HG02763 (cell line): ENCODE data around the gene HSPA6.
"Not testable (repeated sequence)": the region's sequence is repeated elsewhere in the genome, so short reads cannot be mapped to it uniquely, and the experiment has no call there.

Experiments used
- ATAC-seq: cut with Tn5 transposase; IDR thresholded peaks from one replicate; pipeline ENCODE4 v1.9.1; 2021; ENCODE audit warnings: mild to moderate bottlenecking, moderate library complexity; ENCODE audit not compliant: unreplicated experiment

Gene HSPA6

GRCh38 chr1:161523817-161524741 lies at the start of gene HSPA6:
TSS of gene HSPA6 (plus strand) at chr1:161524540. CDS start at chr1:161524659, 119 bp downstream.
- peak; percentile 53 for ATAC-seq

GRCh38 chr1:161477711-161478110 lies 46.6 kb upstream of the HSPA6 start:
- ATAC-seq, result not testable (repeated sequence)

DNA sequence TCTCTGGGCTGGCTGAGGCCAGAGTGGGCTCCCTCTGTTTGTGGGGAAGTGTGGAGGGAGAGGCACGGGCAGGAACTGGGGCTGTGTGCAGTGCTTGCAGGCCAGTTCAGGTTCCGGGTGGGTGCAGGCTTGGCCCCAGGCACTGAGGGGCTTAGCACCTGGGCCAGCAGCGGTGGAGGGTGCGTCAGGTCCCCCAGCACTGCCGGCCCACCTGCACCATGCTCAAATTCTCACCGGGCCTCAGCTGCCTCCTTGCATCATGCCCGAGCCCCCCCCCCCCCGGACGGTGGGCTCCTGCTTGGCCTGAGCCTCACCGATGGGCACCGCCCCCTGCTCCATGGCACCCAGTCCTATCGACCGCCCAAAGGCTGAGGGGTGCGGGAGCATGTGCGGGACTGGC lies 45.4 kb upstream of the HSPA6 start:
- ATAC-seq, result no peak

GRCh38 chr1:161480381-161481035 lies 43.8 kb upstream of the HSPA6 start:
- no peak for ATAC-seq

DNA sequence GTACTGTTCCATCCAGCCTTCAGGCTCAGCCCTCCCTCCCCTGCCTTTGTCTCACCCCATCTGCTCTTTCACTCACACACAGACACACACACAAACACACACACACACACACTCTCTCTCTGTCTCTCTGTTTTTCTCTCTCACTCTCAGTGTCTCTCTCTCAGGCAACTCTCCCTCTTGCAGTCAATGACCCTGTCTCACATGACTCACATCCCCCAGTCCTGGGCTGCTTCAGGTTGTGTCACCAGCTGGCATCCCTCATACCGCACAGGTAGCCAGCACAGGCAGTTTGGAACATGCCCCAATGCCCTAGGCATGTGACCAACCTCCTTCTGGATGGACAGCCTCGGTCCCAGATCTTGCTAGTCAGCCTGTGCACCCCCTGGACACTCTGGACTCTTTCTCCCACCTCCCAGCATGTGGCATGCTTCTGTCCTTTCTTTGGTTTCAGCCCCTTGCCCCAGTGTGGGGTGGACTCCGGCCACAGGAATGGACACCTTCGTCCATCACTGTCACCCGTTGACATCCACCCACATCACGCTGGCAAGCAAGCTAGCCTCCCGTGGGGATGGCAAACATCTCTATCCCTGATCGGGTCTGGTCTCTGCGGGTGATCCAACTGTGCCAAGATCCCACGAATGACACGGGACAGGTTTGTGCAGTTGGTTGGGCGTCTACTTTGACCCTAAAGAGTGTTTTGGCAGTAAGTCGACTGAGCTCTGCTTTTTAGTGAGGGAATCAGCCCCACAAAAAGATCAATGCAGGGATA lies 42.5 kb upstream of the HSPA6 start:
- ATAC-seq, result no peak

DNA sequence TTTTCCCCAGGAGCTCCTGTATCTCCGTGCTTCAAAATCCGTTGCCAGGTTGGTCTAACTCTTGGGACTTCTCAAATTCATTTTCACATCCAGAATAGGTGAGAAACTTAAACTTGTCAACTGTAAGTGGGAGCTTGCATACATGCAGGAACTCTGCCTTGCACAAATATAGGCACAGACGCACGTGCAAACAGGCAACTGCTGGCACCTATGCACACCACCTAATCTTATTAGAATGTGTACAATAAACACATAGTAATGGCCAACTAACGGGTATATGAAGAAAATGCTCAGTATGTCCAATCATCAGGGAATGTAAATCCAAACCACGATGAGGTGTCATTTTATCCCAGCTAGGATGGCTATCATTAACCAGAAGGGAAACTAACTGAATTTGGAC lies 41.7 kb upstream of the HSPA6 start:
- ATAC-seq, result no peak

DNA sequence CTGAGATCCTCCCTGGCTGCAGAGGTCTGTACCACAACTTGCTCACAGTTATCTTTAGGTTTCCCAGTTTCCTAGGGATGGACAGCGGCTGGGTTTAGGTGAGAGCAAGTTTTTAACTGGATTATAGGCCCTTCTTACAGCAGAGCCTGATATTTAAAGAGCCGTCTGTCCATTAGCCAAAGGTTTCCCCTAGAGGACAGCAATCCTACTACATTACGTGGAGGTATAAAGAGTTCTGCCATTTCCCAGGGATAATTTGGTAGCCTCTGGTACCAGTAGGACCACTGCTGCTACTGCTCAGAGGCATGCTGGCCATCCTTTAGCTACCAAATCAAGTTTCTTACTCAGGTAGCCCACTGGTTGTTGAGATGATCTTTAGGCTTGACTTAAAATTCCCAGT lies 41.0 kb upstream of the HSPA6 start:
- ATAC-seq, result no peak

- ATAC-seq, result no peak
Observed at GRCh38 chr1:161484613-161485012, 39.7 kb upstream of the HSPA6 start.

GRCh38 chr1:161486806-161487741 lies 37.3 kb upstream of the HSPA6 start:
- no peak for ATAC-seq

DNA sequence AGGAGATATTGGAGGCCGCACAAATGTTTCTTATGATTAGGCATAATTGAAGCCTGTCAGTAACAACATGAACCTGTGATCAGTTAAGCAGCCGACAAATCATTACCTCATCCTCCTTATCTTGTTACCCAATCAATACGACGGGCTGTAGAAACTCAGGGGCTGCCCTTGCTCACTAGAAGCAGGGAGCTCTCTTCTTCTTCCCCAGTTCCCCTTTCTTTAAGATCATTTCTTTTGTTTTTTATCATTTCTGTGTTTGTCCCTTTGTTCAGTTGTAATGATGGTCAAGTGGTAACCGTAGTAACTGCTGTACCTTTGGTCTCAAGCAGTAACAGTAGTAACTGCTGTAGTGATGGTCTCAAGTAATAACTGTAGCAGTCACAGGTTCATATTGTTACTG lies 32.9 kb upstream of the HSPA6 start:
- no peak for ATAC-seq

- no peak for ATAC-seq
Observed at GRCh38 chr1:161492827-161493226, 31.5 kb upstream of the HSPA6 start.

GRCh38 chr1:161494091-161494735 lies 30.1 kb upstream of the HSPA6 start:
- ATAC-seq, result no peak

- ATAC-seq, result no peak
Observed at GRCh38 chr1:161495490-161495889, 28.9 kb upstream of the HSPA6 start.

DNA sequence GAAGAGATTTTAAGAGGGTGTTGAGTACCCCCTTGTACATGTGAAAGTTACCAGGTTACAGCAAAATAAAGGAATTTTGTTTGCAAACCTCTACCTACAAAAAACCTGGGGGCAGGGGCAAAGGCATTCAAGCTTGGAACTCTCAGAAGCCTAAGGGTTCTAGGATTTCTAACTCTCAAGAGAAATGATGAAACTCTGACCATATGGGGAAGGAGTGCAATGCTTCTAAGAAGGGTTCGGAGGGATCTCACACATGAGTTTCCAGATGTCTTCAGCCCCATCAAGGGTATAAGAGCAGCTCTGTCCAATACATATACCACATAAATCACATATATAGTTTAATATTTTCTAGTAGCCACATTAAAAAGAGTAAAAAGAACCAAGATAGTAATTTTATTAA lies 26.4 kb upstream of the HSPA6 start:
- ATAC-seq, result no peak

DNA sequence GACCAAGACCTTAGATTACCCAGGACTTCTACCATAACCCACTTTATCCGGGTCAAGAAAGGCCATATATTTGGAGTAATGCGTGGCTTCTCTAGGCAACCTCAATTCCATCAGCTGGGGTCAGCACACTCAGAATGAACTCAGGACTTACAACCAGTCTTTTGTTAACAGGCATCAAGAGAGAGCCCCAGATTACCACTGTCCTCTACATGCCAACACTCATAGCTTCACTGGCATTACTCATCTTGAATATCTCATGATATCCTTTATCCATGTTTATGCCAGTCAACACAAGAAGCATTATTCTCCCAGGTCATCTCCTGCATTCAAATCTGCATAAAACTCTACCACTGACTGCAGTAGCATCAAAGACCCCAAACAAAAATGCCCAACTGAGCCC lies 25.7 kb upstream of the HSPA6 start:
- no peak for ATAC-seq

- no peak for ATAC-seq
Observed at GRCh38 chr1:161499099-161500039, 25.0 kb upstream of the HSPA6 start.

GRCh38 chr1:161501234-161501633 lies 23.1 kb upstream of the HSPA6 start:
- ATAC-seq, result no peak

DNA sequence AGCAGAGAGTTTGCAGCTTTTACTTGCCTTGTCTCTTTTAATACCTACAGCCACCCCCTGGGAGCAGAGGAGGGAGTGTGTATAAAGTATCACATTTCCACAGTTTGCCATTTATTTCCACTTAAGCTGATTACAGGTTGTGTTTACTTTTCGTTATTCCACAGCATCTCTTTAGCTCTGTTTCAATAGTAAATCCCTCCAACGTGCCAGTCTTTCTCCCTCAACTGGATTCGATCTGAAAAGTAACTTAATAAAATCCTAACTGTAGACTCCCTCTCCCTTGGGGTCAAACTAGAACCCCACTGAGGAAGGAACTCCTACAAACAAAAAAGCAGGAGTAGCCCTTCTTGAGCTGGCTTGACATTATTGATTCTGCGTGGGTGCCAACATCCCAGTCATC lies 22.2 kb upstream of the HSPA6 start:
- no peak for ATAC-seq
